GM19043 (cell line): ENCODE measurements around the gene LRCH1.

ENCODE experiments used
- ATAC-seq: cut with Tn5 transposase; IDR thresholded peaks from one replicate; pipeline ENCODE4 v1.9.1; 2021; ENCODE audit warnings: low read depth; ENCODE audit not compliant: unreplicated experiment

The LRCH1 gene

GRCh38 chr13:46609052-46609451 lies 56.1 kb downstream of the LRCH1 start:
- no peak for ATAC-seq

- no peak for ATAC-seq
Observed at GRCh38 chr13:46609726-46610125, 56.8 kb downstream of the LRCH1 start.

- ATAC-seq = no peak
Observed at GRCh38 chr13:46612267-46612666, 59.3 kb downstream of the LRCH1 start.

- no peak for ATAC-seq
Observed at GRCh38 chr13:46613409-46614049, 60.6 kb downstream of the LRCH1 start.

GRCh38 chr13:46614582-46614981 lies 61.6 kb downstream of the LRCH1 start:
- no peak for ATAC-seq

- ATAC-seq = no peak
Observed at GRCh38 chr13:46615888-46616531, 63.0 kb downstream of the LRCH1 start.

- ATAC-seq = no peak
Observed at GRCh38 chr13:46617229-46617721, 64.3 kb downstream of the LRCH1 start.

GRCh38 chr13:46617885-46618284 lies 64.9 kb downstream of the LRCH1 start:
- no peak for ATAC-seq

- no peak for ATAC-seq
Observed at GRCh38 chr13:46618694-46619254, 65.8 kb downstream of the LRCH1 start.

GRCh38 chr13:46620029-46620428 lies 67.1 kb downstream of the LRCH1 start:
- ATAC-seq = no peak

- ATAC-seq = no peak
Observed at GRCh38 chr13:46620471-46620870, 67.5 kb downstream of the LRCH1 start.

- ATAC-seq = no peak
Observed at GRCh38 chr13:46621133-46621532, 68.2 kb downstream of the LRCH1 start.

GRCh38 chr13:46621792-46622629 lies 69.0 kb downstream of the LRCH1 start:
- peak; percentile 38 for ATAC-seq

- no peak for ATAC-seq
Observed at GRCh38 chr13:46622630-46623256, 69.8 kb downstream of the LRCH1 start.

GRCh38 chr13:46624353-46624752 lies 71.4 kb downstream of the LRCH1 start:
- no peak for ATAC-seq

- no peak for ATAC-seq
Observed at GRCh38 chr13:46624821-46625220, 71.9 kb downstream of the LRCH1 start.

- ATAC-seq = no peak
Observed at GRCh38 chr13:46627462-46627861, 74.5 kb downstream of the LRCH1 start.

GRCh38 chr13:46628622-46629365 lies 75.8 kb downstream of the LRCH1 start:
- ATAC-seq = no peak

- ATAC-seq = no peak
Observed at GRCh38 chr13:46629811-46630413, 76.9 kb downstream of the LRCH1 start.
